Cerebellar cortex (tissue), 1 donor: ENCODE data around the gene UNC5A.

Source experiments
- DNase-seq: peaks from one replicate; pipeline ENCODE4 v3.0.0-alpha.2; 2015; ENCODE audit warnings: low spot score

The UNC5A gene

GRCh38 chr5:176781638-176782570, 28.5 kb upstream of the UNC5A start:
- no peak for DNase-seq

DNA sequence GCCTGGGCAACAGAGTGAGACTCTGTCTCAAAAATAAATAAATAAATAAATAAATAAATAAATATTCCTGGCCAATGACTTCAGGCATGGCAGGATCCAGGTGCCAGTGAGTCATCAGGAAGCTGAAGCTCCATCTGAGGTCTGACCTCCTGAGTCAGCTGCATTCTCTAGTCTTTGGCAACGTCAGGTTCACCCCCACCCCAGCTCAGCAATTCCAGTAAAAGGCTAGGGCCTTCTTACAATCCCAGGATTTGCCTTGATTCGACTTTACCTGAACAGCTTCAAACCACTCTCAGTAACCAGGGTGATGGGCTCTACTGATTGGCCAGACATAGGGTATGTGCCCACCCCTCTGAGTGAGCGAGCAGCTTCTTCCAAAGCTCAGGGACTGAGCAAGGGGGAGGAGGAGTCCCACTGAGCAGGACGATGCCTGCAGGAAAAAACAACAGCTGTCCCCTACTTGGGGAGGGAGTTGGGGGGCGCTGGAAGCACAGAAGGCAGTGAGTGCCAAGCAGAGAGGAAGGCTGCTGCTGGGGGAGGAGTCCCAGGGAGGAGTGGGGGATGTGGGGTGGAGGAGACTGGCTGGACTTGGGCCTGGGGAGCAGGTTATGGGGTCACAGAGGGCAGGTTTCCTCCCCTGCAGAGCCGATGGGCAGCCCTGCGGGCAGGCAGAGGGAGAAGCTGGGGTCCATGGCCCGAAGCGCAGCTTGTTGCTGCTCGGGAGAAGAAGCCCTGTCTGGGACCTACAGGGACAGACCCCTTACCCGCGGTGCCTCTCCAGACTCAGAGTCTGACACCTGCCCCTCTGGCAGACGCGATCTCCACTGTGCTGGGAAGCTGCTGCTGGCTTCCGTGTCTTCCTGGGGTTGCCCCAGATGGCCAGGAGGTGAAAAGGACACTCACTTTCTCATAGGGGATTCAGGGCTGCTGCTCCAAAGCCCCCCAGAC, 25.9 kb upstream of the UNC5A start:
- DNase-seq: no peak

- DNase-seq: no peak
Measured at GRCh38 chr5:176785184-176786145, 24.9 kb upstream of the UNC5A start.

GRCh38 chr5:176787676-176788075, 22.7 kb upstream of the UNC5A start:
- DNase-seq: no peak

DNA sequence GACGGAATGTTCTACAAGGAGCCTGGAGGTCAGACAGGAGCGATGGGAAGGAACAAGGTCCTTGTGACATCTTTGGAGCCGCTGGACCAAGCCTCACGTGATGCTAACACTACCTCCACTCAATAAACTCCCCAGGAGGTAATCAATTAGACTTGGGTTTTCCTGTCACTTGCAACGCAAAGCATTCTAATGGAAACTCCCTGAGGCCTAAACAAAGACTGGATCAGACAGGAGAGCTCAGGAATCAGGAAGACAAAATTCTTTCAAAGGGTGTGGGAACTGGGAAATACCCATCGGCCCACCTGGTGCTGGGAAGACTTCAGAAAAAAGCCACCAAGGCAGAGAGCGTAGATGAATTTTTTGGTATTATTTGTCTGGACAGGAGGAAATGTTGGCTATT, 22.3 kb upstream of the UNC5A start:
- DNase-seq: no peak

- DNase-seq: no peak
Measured at GRCh38 chr5:176788941-176789872, 21.2 kb upstream of the UNC5A start.

DNA sequence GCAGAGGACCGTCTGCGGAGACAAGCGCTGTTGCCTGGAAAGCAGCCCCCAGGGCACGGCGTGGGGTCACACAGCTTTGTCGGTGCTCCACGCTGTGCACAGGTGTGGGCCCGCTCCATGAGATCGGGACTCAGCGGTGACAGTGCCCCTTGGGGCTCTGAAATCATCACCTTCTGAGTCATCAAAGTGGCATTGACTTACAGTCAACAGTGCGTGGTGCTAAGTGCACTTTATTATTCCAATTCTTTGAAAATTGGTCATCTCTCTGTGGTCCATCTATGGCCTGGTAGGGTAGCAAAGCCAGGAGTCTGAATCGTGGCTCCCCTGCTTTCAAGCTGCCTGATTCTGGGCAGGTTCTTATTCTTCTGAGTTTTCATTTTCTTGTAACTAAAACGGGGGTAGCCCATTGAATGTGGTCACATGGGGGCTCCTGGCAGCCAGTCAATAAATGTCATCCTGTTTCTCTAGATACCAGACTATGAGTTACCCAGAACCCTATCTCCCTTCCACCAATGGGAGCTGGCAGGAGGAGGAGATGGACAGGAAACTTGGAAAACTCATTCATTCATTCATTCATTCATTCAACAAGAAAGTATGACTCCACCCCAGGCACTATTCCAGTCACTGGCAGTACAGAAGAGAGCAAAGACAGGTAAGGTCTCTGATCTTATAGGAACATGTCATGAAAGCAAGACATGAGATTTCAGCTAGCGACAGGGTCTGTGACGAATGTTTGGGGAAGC, 20.3 kb upstream of the UNC5A start:
- no peak for DNase-seq

DNA sequence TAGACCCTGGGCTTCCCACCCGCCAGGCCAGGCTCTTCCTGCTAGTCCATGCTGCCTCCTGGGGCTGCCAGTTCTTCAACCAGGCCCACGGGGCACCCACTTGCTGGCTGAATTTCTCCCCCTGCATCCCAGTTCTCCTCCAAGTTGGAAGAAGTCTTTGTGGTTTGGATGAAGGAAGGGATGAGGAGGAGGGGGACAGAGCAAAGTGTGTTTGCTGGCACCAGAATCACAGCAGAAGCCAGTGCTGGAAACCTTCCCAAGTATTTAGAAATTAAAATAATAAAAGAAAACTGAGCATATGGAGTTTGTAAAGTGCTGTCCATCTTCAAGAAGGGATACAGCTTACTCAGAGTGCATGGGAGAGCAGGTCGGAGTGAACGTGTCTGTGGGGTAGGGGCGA, 19.4 kb upstream of the UNC5A start:
- DNase-seq: no peak

GRCh38 chr5:176792655-176793342, 17.6 kb upstream of the UNC5A start:
- DNase-seq: peak; percentile 89

- DNase-seq: peak; percentile 75
Measured at GRCh38 chr5:176793343-176793699, 17.0 kb upstream of the UNC5A start.

DNA sequence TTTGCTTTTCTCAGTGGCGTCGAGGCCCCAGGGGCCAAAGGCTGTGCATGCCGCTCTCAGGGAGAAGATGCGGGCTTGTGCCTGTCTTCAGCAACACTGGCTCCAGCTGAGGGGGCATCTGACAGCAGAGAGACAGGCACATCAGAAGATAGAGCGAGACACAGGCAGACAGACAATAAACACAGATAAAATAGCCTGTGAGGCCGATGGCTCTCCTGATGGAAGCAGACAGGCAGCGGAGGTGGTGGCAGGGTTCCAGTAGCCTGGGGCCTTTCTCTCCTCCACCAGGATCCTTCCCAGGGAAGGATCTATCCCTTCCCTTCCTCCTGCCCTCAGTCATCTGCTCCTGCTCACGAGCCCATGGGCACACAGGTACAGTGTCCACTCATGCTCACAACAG, 16.6 kb upstream of the UNC5A start:
- DNase-seq: peak; percentile 72

- no peak for DNase-seq
Measured at GRCh38 chr5:176794509-176794908, 15.8 kb upstream of the UNC5A start.

DNA sequence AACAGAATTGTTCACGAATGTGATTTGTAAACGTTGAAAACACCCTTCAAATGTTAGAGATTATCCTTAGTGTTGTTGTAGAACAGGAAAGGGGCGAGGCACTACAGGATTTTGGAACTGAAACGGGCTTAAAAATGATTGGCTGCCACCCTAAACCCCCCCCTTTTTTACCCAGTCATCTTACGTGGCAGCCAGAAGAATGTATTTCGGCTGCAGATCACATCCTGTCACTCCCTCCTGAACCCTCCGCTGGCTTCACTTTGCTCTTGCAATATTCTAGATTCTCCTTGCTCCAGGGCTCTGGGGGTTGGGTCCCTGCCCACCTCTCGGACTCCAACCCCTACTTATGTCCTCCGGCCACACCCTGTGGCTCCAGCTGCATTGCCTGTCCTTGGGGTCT, 13.9 kb upstream of the UNC5A start:
- DNase-seq: no peak

GRCh38 chr5:176796970-176797369, 13.4 kb upstream of the UNC5A start:
- DNase-seq: no peak

GRCh38 chr5:176797456-176798050, 12.8 kb upstream of the UNC5A start:
- DNase-seq: no peak

DNA sequence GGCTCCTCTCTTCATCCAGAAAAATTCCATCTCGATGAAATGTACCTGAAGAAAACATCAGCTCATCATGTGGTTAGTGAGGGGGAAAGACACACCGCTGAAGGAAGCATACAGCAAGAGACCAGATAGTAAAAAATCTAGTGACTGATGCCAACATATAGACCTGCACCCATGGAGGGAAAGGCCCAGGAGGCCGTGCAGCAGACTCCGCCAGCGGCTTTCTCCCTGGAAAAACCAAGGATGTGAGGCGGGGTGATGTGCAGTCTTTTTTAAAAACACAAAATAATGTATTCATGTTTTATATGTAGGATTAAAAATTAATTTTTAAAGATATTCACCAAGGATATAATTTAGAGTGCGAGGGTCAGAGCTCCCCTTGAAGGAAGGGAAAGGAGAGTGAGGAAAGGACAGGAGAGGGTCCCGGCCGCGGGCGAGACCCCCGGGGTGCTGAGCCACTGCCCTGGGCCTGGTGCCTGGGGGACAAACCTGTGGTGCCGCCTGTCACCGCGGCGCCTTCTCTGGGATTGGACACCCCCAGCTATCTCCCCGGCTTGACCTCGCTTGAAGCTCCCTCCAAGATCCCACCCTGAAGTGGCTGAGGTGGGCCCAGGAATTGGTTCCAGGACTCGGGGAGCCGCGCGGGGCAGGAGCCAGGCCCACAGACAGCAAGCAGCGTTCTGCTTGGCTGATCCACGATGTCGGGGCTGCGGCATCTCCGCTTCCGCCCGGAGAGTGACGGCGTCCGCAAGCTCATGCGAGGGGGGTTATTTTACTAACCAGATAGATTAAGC, 12.1 kb upstream of the UNC5A start:
- no peak for DNase-seq

DNA sequence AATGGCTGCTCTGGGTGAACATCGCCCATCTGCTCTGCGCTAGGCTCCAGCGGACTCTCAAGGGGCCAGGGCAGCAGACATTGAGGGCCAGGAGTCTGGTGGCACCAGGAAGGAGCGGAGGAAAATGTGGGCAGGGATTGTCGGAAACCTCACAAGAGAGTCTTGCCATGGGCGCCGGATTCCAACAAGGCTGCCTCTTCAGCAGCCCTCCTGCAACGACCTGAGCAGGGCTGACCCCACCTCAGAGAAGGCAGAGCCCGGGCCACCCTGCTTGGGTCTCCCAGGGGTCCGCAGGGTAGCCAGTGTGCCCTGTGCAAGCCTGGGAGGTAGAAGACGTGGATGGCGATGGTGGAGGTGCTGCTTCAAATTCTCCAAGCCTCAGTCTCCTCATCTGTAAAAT, 11.4 kb upstream of the UNC5A start:
- no peak for DNase-seq

DNA sequence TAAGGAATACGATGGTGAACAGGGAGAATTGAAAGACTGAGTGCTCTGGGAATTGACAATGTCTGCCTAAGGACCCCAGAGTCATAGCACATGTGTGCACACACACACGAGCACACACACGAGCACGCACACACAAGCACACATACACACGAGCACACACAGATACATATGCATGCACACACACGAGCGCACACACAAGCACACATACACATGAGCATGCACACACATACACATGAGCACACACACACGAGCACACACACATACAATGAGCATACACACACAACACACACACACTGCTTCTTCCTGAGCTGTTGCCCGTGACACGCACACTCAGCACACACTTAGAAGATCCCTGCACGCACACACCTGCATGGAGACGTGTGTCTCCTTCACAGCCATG, 10.9 kb upstream of the UNC5A start:
- no peak for DNase-seq
